Lung (tissue), 12 donors: ENCODE data around the gene DEPP1. TPM values are rescaled to one million over a fixed set of nuclear protein-coding genes. Genes with fewer than 3 reads are reported as not detected.

Experiments used
- ATAC-seq: fragments of 200-7000 bp; cut with Tn5 transposase; one replicate; pipeline ENCODE4 v1.9.1; 2020; ENCODE audit warnings: moderate number of reproducible peaks; ENCODE audit not compliant: insufficient read depth, low FRiP score
- DNase-seq, 3 donors: peaks; one replicate each; pipeline ENCODE4 v3.0.0-alpha.2; 2013 to 2017
- H3K27ac ChIP-seq, 2 donors: one replicate each; pipeline ENCODE4 v1.5.1; 2013; ENCODE audit warnings: mild to moderate bottlenecking in 2 of 2, moderate library complexity in 2 of 2, control low read depth in 1 of 2, inconsistent platforms in 1 of 2, low read depth in 1 of 2, low read length in 1 of 2
- H3K27me3 ChIP-seq, 3 donors: one replicate each; pipeline ENCODE4 v1.5.1; 2013; ENCODE audit warnings: low read length in 2 of 3; ENCODE audit not compliant: control insufficient read depth in 3 of 3, insufficient read depth in 3 of 3
- H3K36me3 ChIP-seq, 4 donors: one replicate each; pipeline ENCODE4 v1.5.1; 2013; ENCODE audit warnings: low read length in 4 of 4, mild to moderate bottlenecking in 1 of 4, moderate library complexity in 1 of 4; ENCODE audit not compliant: control insufficient read depth in 4 of 4, insufficient read depth in 4 of 4
- H3K4me1 ChIP-seq, 5 donors: one replicate each; pipeline ENCODE4 v1.5.1; 2013; ENCODE audit warnings: low read length in 5 of 5, mild to moderate bottlenecking in 2 of 5, moderate library complexity in 1 of 5; ENCODE audit not compliant: control insufficient read depth in 5 of 5, insufficient read depth in 5 of 5
- H3K4me3 ChIP-seq: one replicate; pipeline ENCODE4 v1.5.1; 2013; ENCODE audit warnings: mild to moderate bottlenecking, control low read depth, moderate library complexity
- H3K9ac ChIP-seq, 2 donors: one replicate each; pipeline ENCODE4 v1.5.1; 2013; ENCODE audit warnings: low read length in 2 of 2, control low read depth in 1 of 2; ENCODE audit not compliant: insufficient read depth in 1 of 2
- H3K9me3 ChIP-seq, 4 donors: one replicate each; pipeline ENCODE4 v1.5.1; 2013; ENCODE audit warnings: low read length in 3 of 4, mild to moderate bottlenecking in 1 of 4, moderate library complexity in 1 of 4; ENCODE audit not compliant: control insufficient read depth in 4 of 4, insufficient read depth in 3 of 4
- CTCF ChIP-seq: IDR thresholded peaks from 2 replicates; pipeline ENCODE4 v1.5.1; 2012; ENCODE audit warnings: mild to moderate bottlenecking; ENCODE audit errors: control extremely low read depth, extremely low read depth
- WGBS, 2 donors: extraction: QIAGEN DNeasy Blood & Tissue Kit; methylation state at CpG; one replicate each; pipeline ENCODE4 v1.1.7; 2013; 5-methylcytosine and 5-hydroxymethylcytosine counted together
- polyA plus RNA-seq, 2 donors: library from polyadenylated mRNA; stranded (reverse); fragments of 200-250 nt; gene quantifications; one replicate each; pipeline ENCODE4 v1.2.1, GENCODE V29; 2013
- total RNA-seq, 2 donors: library from RNA; depleted of rRNA in 1 of 2; stranded (reverse); fragments of >200 nt in 1 of 2; gene quantifications; one replicate each; pipeline ENCODE4 v1.2.1, GENCODE V29; 2014 to 2021
- donor health status: control.
- donor health status: control.
- donor health status: Bipolar disorder and iron deficiency.
- donor health status: healthy.
- donor health status: DM: yes; HTN: yes; CAD: no.

Gene DEPP1
- total and polyA plus RNA-seq, 4 donors, result 37.0 to 149 (median 70.1) TPM

GRCh38 chr10:44946205-44946604 is 32.4 kb downstream of the DEPP1 start:
- TF ChIP-seq CTCF, result no peak
- WGBS, 2 donors, result 47 to 63% methylated on average over 2 of the region's 2 CpGs
- no peaks in the 10 kb centered on the region for H3K36me3 ChIP-seq
- ATAC-seq (no peak), DNase-seq (no peak)
- H3K27me3 ChIP-seq, result no peaks in the 10 kb centered on the region
- no peak overlapping the region for H3K4me3 ChIP-seq
- peaks cover 0 to 8% (median 0%) of the 10 kb centered on the region in 4 donors for H3K9me3 ChIP-seq
- no peak overlapping the region for H3K9ac ChIP-seq
- peak overlapping the region in 1 of 2 donors; percentile 49 for H3K27ac ChIP-seq
- H3K4me1 ChIP-seq, result peaks cover 2 to 15% (median 10%) of the 10 kb centered on the region in 5 donors

GRCh38 chr10:44944354-44944753 is 34.3 kb downstream of the DEPP1 start:
- Histone ChIP-seq H3K4me3 (no peak overlapping the region), H3K9me3 (peaks cover 0 to 8% (median 0%) of the 10 kb centered on the region in 4 donors), H3K9ac (no peak overlapping the region), H3K27ac (no peak overlapping the region), H3K36me3 (no peaks in the 10 kb centered on the region), H3K4me1 (peaks cover 0 to 10% (median under 1%) of the 10 kb centered on the region in 5 donors), H3K27me3 (no peaks in the 10 kb centered on the region)
- ATAC-seq (no peak), DNase-seq (no peak)
- WGBS, 2 donors, result 1 to 47% methylated on average over 1 of the region's 1 CpG
- TF ChIP-seq CTCF, result no peak

- WGBS, 2 donors, result 71 to 79% methylated on average over 7 of the region's 7 CpGs
- Histone ChIP-seq H3K9me3 (peaks cover 0 to 4% (median 0%) of the 10 kb centered on the region in 4 donors), H3K36me3 (no peaks in the 10 kb centered on the region), H3K9ac (no peak overlapping the region), H3K4me1 (peaks cover 0 to 7% (median 0%) of the 10 kb centered on the region in 5 donors), H3K4me3 (no peak overlapping the region), H3K27ac (no peak overlapping the region), H3K27me3 (no peaks in the 10 kb centered on the region)
- no peak for ATAC-seq
- no peak for DNase-seq
- no peak for TF ChIP-seq CTCF
Measured at GRCh38 chr10:44939691-44940401, 38.8 kb downstream of the DEPP1 start.
